HG03432 (cell line): ENCODE data around the gene ELFN1.

Experiments
- ATAC-seq: cut with Tn5 transposase; IDR thresholded peaks from one replicate; pipeline ENCODE4 v1.9.1; 2021; ENCODE audit warnings: mild to moderate bottlenecking, moderate library complexity; ENCODE audit not compliant: unreplicated experiment

Gene ELFN1

GRCh38 chr7:1675036-1675671 is 5.1 kb downstream of the ELFN1 start:
- no peak for ATAC-seq

GRCh38 chr7:1675673-1676549 is 5.8 kb downstream of the ELFN1 start:
- ATAC-seq: no peak

GRCh38 chr7:1676550-1677078 is 6.5 kb downstream of the ELFN1 start:
- ATAC-seq: no peak

GRCh38 chr7:1677206-1678080 is 7.4 kb downstream of the ELFN1 start:
- no peak for ATAC-seq

GRCh38 chr7:1678081-1678543 is 8.0 kb downstream of the ELFN1 start:
- no peak for ATAC-seq

- ATAC-seq: no peak
These were observed 8.7 kb downstream of the ELFN1 start for GRCh38 chr7:1678571-1679325.

GRCh38 chr7:1679326-1679965 is 9.4 kb downstream of the ELFN1 start:
- ATAC-seq: no peak

- no peak for ATAC-seq
These were observed 10.1 kb downstream of the ELFN1 start for GRCh38 chr7:1679966-1680730.

GRCh38 chr7:1681581-1681980 is 11.5 kb downstream of the ELFN1 start:
- no peak for ATAC-seq

GRCh38 chr7:1685000-1685624 is 15.0 kb downstream of the ELFN1 start:
- ATAC-seq: no peak

GRCh38 chr7:1688542-1688941 is 18.5 kb downstream of the ELFN1 start:
- ATAC-seq: no peak

- ATAC-seq: no peak
These were observed 19.2 kb downstream of the ELFN1 start for GRCh38 chr7:1689311-1689710.

- ATAC-seq: no peak
These were observed 20.4 kb downstream of the ELFN1 start for GRCh38 chr7:1690359-1690958.

- ATAC-seq: no peak
These were observed 21.0 kb downstream of the ELFN1 start for GRCh38 chr7:1691096-1691495.

GRCh38 chr7:1691601-1692514 is 21.8 kb downstream of the ELFN1 start:
- no peak for ATAC-seq

GRCh38 chr7:1692515-1693418 is 22.7 kb downstream of the ELFN1 start:
- ATAC-seq: no peak
